Right cardiac atrium (tissue), 5 donors: Measurements from ENCODE around the gene CEP112. TPM values are rescaled to one million over a fixed set of nuclear protein-coding genes. Genes with fewer than 3 reads are reported as not detected.

Source experiments
- ATAC-seq, 2 donors: fragments of 200-7000 bp; cut with Tn5 transposase; one replicate each; pipeline versions ENCODE4 v1.8.0 to v1.9.1; 2020; ENCODE audit warnings: moderate library complexity in 2 of 2, mild to moderate bottlenecking in 1 of 2
- DNase-seq, 3 donors: peaks; one replicate each; pipeline ENCODE4 v3.0.0-alpha.2; 2020
- H3K27ac ChIP-seq: one replicate; pipeline ENCODE4 v1.5.1; 2013; ENCODE audit warnings: mild to moderate bottlenecking, low read length, control low read depth, moderate library complexity
- H3K27me3 ChIP-seq: one replicate; pipeline ENCODE4 v1.6.1; 2013; ENCODE audit not compliant: control insufficient read depth, insufficient read depth
- H3K4me1 ChIP-seq: one replicate; pipeline ENCODE4 v1.6.1; 2013; ENCODE audit warnings: low read length; ENCODE audit not compliant: control insufficient read depth, insufficient read depth
- H3K4me3 ChIP-seq: one replicate; pipeline ENCODE4 v1.5.1; 2013; ENCODE audit warnings: low read length, control low read depth
- H3K9me3 ChIP-seq: one replicate; pipeline ENCODE4 v1.6.1; 2013; ENCODE audit warnings: low read length; ENCODE audit not compliant: control insufficient read depth
- WGBS: extraction: QIAGEN DNeasy Blood & Tissue Kit; methylation state at CpG from one replicate; pipeline ENCODE4 v1.1.7; 2013; 5-methylcytosine and 5-hydroxymethylcytosine counted together
- intact Hi-C, 4 donors: fragments of 100-400 bp; cut with DNase I; formaldehyde crosslinking; loops; one replicate each; pipeline versions ENCODE4 v1.11.0 to v1.14.0; 2022 to 2023
- polyA plus RNA-seq: library from polyadenylated mRNA; stranded (reverse); fragments of 200-250 nt; gene quantifications from one replicate; pipeline ENCODE4 v1.2.3, GENCODE V29; 2013
- total RNA-seq, 4 donors: library from RNA; stranded (reverse); fragmentation: NEBNext Ultra II Directional; extraction: Animal tissue kit (Norgen Biotek cat#: 25700); gene quantifications; one replicate each; pipeline ENCODE4 v1.2.1, GENCODE V29; 2021
- donor health status: healthy with polysubstance abuse.
- donor health status: DM: no; HTN: yes; CAD: no.
- donor health status: DM: no; HTN: no; CAD: no.
- donor health status: DM: no; HTN: yes; CAD: no; lungs with severe emphysema.
- donor health status: DM: yes; HTN: yes; CAD: no.

The CEP112 gene
- total and polyA plus RNA-seq, 5 donors = 11.1 to 23.1 (median 18.0) TPM

- 61% methylated on average over 3 of the region's 3 CpGs for WGBS
- intact Hi-C loops = no loop called here
- H3K27ac ChIP-seq = no peak overlapping the region
- no peak for ATAC-seq
- no peak for DNase-seq
- H3K9me3 ChIP-seq = peaks cover 3% of the 10 kb centered on the region
- H3K4me1 ChIP-seq = no peaks in the 10 kb centered on the region
- no peak overlapping the region for H3K4me3 ChIP-seq
- H3K27me3 ChIP-seq = no peaks in the 10 kb centered on the region
These were observed 207.6 kb downstream of the CEP112 start for GRCh38 chr17:65984299-65984698.

- Histone ChIP-seq H3K4me1 (no peaks in the 10 kb centered on the region), H3K9me3 (no peaks in the 10 kb centered on the region), H3K4me3 (no peak overlapping the region), H3K27ac (no peak overlapping the region), H3K27me3 (no peaks in the 10 kb centered on the region)
- ATAC-seq = no peak
- DNase-seq = no peak
- 83% methylated on average over 1 of the region's 1 CpG for WGBS
- intact Hi-C loops = no loop called here
These were observed 213.1 kb downstream of the CEP112 start for GRCh38 chr17:65978871-65979270.

GRCh38 chr17:65977041-65977440 lies 214.9 kb downstream of the CEP112 start:
- WGBS = 87% methylated on average over 10 of the region's 10 CpGs
- intact Hi-C loops = no loop called here
- H3K4me3 ChIP-seq = no peak overlapping the region
- DNase-seq (no peak), ATAC-seq (no peak)
- H3K4me1 ChIP-seq = no peaks in the 10 kb centered on the region
- no peaks in the 10 kb centered on the region for H3K27me3 ChIP-seq
- no peaks in the 10 kb centered on the region for H3K9me3 ChIP-seq
- no peak overlapping the region for H3K27ac ChIP-seq

- H3K27ac ChIP-seq = no peak overlapping the region
- ATAC-seq = no peak
- no peak overlapping the region for H3K4me3 ChIP-seq
- WGBS = 89% methylated on average over 9 of the region's 9 CpGs
- no peaks in the 10 kb centered on the region for H3K27me3 ChIP-seq
- intact Hi-C loops = no loop called here
- no peak for DNase-seq
- H3K4me1 ChIP-seq = no peaks in the 10 kb centered on the region
- H3K9me3 ChIP-seq = no peaks in the 10 kb centered on the region
These were observed 216.1 kb downstream of the CEP112 start for GRCh38 chr17:65975878-65976277.

GRCh38 chr17:65973237-65973636 lies 218.7 kb downstream of the CEP112 start:
- H3K9me3 ChIP-seq = no peaks in the 10 kb centered on the region
- intact Hi-C loops = no loop called here
- WGBS = 44% methylated on average over 1 of the region's 1 CpG

GRCh38 chr17:65967372-65967771 lies 224.6 kb downstream of the CEP112 start:
- WGBS = 98% methylated on average over 2 of the region's 2 CpGs
- DNase-seq (no peak), ATAC-seq (no peak)
- intact Hi-C loops = no loop called here
- Histone ChIP-seq H3K27me3 (no peaks in the 10 kb centered on the region), H3K4me3 (no peak overlapping the region), H3K27ac (no peak overlapping the region), H3K9me3 (no peaks in the 10 kb centered on the region), H3K4me1 (no peaks in the 10 kb centered on the region)

More at GRCh38 chr17:65973237-65973636, 218.7 kb downstream of the CEP112 start:
- no peak overlapping the region for H3K27ac ChIP-seq
- H3K27me3 ChIP-seq = no peaks in the 10 kb centered on the region
- no peak for DNase-seq
- H3K4me3 ChIP-seq = no peak overlapping the region
- H3K4me1 ChIP-seq = no peaks in the 10 kb centered on the region
- ATAC-seq = no peak

- no peak overlapping the region for H3K27ac ChIP-seq
- ATAC-seq = no peak
- DNase-seq = no peak
- WGBS = 82% methylated on average over 2 of the region's 2 CpGs
- H3K4me3 ChIP-seq = no peak overlapping the region
- H3K4me1 ChIP-seq = no peaks in the 10 kb centered on the region
- H3K9me3 ChIP-seq = no peaks in the 10 kb centered on the region
- no peaks in the 10 kb centered on the region for H3K27me3 ChIP-seq
- intact Hi-C loops = no loop called here
These were observed 225.7 kb downstream of the CEP112 start for GRCh38 chr17:65966072-65966695.

GRCh38 chr17:65963179-65963578 lies 228.8 kb downstream of the CEP112 start:
- Histone ChIP-seq H3K4me1 (no peaks in the 10 kb centered on the region), H3K27me3 (no peaks in the 10 kb centered on the region), H3K27ac (no peak overlapping the region), H3K4me3 (no peak overlapping the region), H3K9me3 (no peaks in the 10 kb centered on the region)
- DNase-seq (no peak), ATAC-seq (no peak)
- intact Hi-C loops = no loop called here
- WGBS = 97% methylated on average over 3 of the region's 3 CpGs

- H3K27me3 ChIP-seq = no peaks in the 10 kb centered on the region
- DNase-seq (no peak), ATAC-seq (no peak)
- no peak overlapping the region for H3K4me3 ChIP-seq
- 97% methylated on average over 3 of the region's 3 CpGs for WGBS
- no peaks in the 10 kb centered on the region for H3K4me1 ChIP-seq
- intact Hi-C loops = no loop called here
- no peak overlapping the region for H3K27ac ChIP-seq
- no peaks in the 10 kb centered on the region for H3K9me3 ChIP-seq
These were observed 232.3 kb downstream of the CEP112 start for GRCh38 chr17:65959630-65960029.

GRCh38 chr17:65956814-65957213 lies 235.1 kb downstream of the CEP112 start:
- H3K27ac ChIP-seq = no peak overlapping the region
- intact Hi-C loops = no loop called here
- ATAC-seq = no peak
- H3K9me3 ChIP-seq = no peaks in the 10 kb centered on the region
- no peaks in the 10 kb centered on the region for H3K27me3 ChIP-seq
- no peak for DNase-seq
- H3K4me3 ChIP-seq = no peak overlapping the region
- WGBS = 96% methylated on average over 1 of the region's 1 CpG
- no peaks in the 10 kb centered on the region for H3K4me1 ChIP-seq

- Histone ChIP-seq H3K27me3 (no peaks in the 10 kb centered on the region), H3K4me1 (no peaks in the 10 kb centered on the region), H3K4me3 (no peak overlapping the region), H3K27ac (no peak overlapping the region), H3K9me3 (no peaks in the 10 kb centered on the region)
- intact Hi-C loops = no loop called here
- no peak for ATAC-seq
- no peak for DNase-seq
- 70% methylated on average over 2 of the region's 2 CpGs for WGBS
These were observed 237.8 kb downstream of the CEP112 start for GRCh38 chr17:65954148-65954449.
